GM23248 (cell line): ENCODE results near the gene CSMD2. TPM values are rescaled to one million over a fixed set of nuclear protein-coding genes. Genes with fewer than 3 reads are reported as not detected.
A peak's percentile ranks its signal among the peaks of the same experiment; 100 is the strongest.

Experiments
- DNase-seq: peaks from one replicate; pipeline ENCODE4 v3.0.0-alpha.2; 2015
- H2AFZ ChIP-seq: fragments of 200-600 bp; sonication (generic); 2 replicates; pipeline ENCODE4 v1.6.1; 2016; ENCODE audit warnings: antibody characterized with exemption
- H3F3A ChIP-seq: fragments of 200-600 bp; sonication (generic); 2 replicates; pipeline ENCODE4 v1.6.1; 2016; ENCODE audit warnings: mild to moderate bottlenecking, antibody characterized with exemption, mixed run types; ENCODE audit not compliant: insufficient read depth
- H3K27ac ChIP-seq: fragments of 200-600 bp; sonication (generic); 2 replicates; pipeline ENCODE4 v1.5.1; 2016; ENCODE audit warnings: mild to moderate bottlenecking
- H3K27me3 ChIP-seq: fragments of 200-600 bp; sonication (generic); replicated peaks from 2 replicates; pipeline ENCODE4 v1.6.1; 2016; ENCODE audit warnings: mild to moderate bottlenecking; ENCODE audit not compliant: insufficient read depth
- H3K36me3 ChIP-seq: fragments of 200-600 bp; sonication (generic); 2 replicates; pipeline ENCODE4 v1.6.1; 2016; ENCODE audit warnings: low read depth, mild to moderate bottlenecking
- H3K4me1 ChIP-seq: fragments of 200-600 bp; sonication (generic); 2 replicates; pipeline ENCODE4 v1.6.1; 2016; ENCODE audit warnings: mild to moderate bottlenecking; ENCODE audit not compliant: insufficient read depth
- H3K4me2 ChIP-seq: fragments of 200-600 bp; sonication (generic); one replicate; pipeline ENCODE4 v1.6.1; 2016; ENCODE audit warnings: mild to moderate bottlenecking; ENCODE audit not compliant: unreplicated experiment
- H3K4me3 ChIP-seq: fragments of 200-600 bp; sonication (generic); 2 replicates; pipeline ENCODE4 v1.5.1; 2016; ENCODE audit warnings: mild to moderate bottlenecking
- H3K79me2 ChIP-seq: fragments of 200-600 bp; sonication (generic); 2 replicates; pipeline ENCODE4 v1.6.1; 2016; ENCODE audit warnings: mild to moderate bottlenecking; ENCODE audit not compliant: insufficient read depth
- H3K9ac ChIP-seq: fragments of 200-600 bp; sonication (generic); 2 replicates; pipeline ENCODE4 v1.6.1; 2016; ENCODE audit warnings: mild to moderate bottlenecking
- H3K9me2 ChIP-seq: fragments of 200-600 bp; sonication (generic); 2 replicates; pipeline ENCODE4 v1.6.1; 2016; ENCODE audit warnings: mixed run types, mild to moderate bottlenecking, moderate library complexity; ENCODE audit not compliant: insufficient read depth
- H3K9me3 ChIP-seq: fragments of 200-600 bp; sonication (generic); one replicate; pipeline ENCODE4 v1.6.1; 2017; ENCODE audit warnings: low read depth
- H4K20me1 ChIP-seq: fragments of 200-600 bp; sonication (generic); 2 replicates; pipeline ENCODE4 v1.6.0; 2016; ENCODE audit not compliant: insufficient read depth
- EZH2 ChIP-seq: fragments of 200-600 bp; sonication (generic); IDR thresholded peaks from 2 replicates; pipeline ENCODE4 v1.6.1; 2018; ENCODE audit warnings: antibody characterized with exemption, mild to moderate bottlenecking; ENCODE audit not compliant: insufficient read depth, poor library complexity, severe bottlenecking
- EZH2phosphoT487 ChIP-seq: fragments of 200-600 bp; sonication (generic); IDR thresholded peaks from 2 replicates; pipeline ENCODE4 v1.6.1; 2018; ENCODE audit warnings: antibody characterized with exemption, moderate library complexity, mild to moderate bottlenecking, low read depth; ENCODE audit not compliant: insufficient read depth
- WGBS, 2 experiments: methylation state at CpG; one replicate each; pipeline ENCODE4 v1.1.6; 2015 to 2017; ENCODE audit warnings: low lambda C conversion rate in 2 of 2, low coverage in 1 of 2; ENCODE audit errors: missing lambda C conversion rate in 2 of 2; 5-methylcytosine and 5-hydroxymethylcytosine counted together
- in situ Hi-C: fragments of 300-500 bp; cut with MboI; formaldehyde crosslinking; loops from 2 replicates; pipeline ENCODE4 v1.15.0; 2020
- polyA plus RNA-seq: library from polyadenylated mRNA; unstranded; fragments of >200 nt; fragmentation: Nextera tagmentation; extraction: Ambion mirVana; gene quantifications from 2 replicates; pipeline ENCODE4 v1.2.1, GENCODE V29; 2016
- total RNA-seq: library from RNA; depleted of rRNA; stranded (reverse); fragments of >200 nt; shearing (Covaris generic); gene quantifications from 2 replicates; pipeline ENCODE4 v1.2.3, GENCODE V29; 2014

CSMD2 gene
- total and polyA plus RNA-seq, 2 experiments from 2014 or later = 4.5 to 7.1 TPM

DNA sequence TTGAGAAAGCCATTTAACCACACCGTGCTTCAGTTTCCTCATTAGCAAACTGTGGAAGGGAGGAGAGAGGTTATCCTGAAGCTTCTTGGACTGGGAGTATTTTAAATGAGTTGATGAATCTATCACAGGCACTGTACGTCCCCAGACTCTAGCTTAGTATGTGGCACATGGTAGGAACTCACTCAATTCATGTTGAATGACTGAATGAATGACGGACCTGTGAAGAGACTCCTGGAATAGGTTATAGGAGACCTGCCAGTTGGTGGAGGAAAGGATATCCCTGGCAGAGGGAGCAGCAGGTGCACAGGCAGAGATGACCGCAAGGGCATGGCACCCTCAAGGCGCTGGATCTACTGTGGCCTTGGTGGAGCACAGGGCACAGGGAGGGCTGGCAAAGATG, 182.6 kb downstream of the CSMD2 start:
- H3K79me2 ChIP-seq = peaks cover 30% of the 10 kb centered on the region

DNA sequence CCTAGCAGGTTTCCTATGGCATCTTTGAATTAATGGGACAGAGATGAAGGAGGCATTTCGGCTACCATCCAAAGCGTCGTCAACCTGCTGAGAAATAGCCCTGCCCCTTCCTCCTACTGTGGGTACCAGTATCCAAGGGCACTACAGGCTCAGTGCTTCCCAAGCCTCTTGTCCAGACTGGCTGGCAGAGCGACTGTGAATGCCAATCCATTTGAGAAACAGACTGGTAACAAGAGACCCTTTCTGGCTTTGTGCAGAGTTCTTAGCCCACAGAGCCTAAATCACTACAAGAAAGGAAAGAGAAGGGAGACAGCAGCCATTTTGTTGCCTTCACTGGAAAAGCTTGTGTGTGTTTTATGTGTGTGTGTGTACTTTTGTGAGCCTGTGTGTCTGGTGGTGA, 185.7 kb downstream of the CSMD2 start:
- no peaks in the 10 kb centered on the region for H3K9me3 ChIP-seq
- no peak overlapping the region for H3K4me3 ChIP-seq
- no peak overlapping the region for H3K27ac ChIP-seq
- no peaks in the 10 kb centered on the region; the same call in 1 of the 2 replicates for H4K20me1 ChIP-seq
- TF ChIP-seq EZH2phosphoT487 = no peak
- TF ChIP-seq EZH2 = no peak
- no peaks in the 10 kb centered on the region for H3K36me3 ChIP-seq
- no peak overlapping the region for H3K9ac ChIP-seq
- peaks cover 31% of the 10 kb centered on the region for H3K79me2 ChIP-seq
- WGBS, 2 experiments = 88 to 90% methylated on average over 4 of the region's 4 CpGs
- in situ Hi-C loops = no loop called here
- DNase-seq = no peak
- H3K4me1 ChIP-seq = peaks cover under 1% of the 10 kb centered on the region; the same call in 1 of the 2 replicates
- no peak overlapping the region for H3K4me2 ChIP-seq
- H3F3A ChIP-seq = peaks cover 5% of the 10 kb centered on the region; the same call in 1 of the 2 replicates
- H3K9me2 ChIP-seq = no peaks in the 10 kb centered on the region
- no peak overlapping the region for H2AFZ ChIP-seq
- no peaks in the 10 kb centered on the region for H3K27me3 ChIP-seq

More for the DNA sequence above, 182.6 kb downstream of the CSMD2 start:
- peaks cover 28% of the 10 kb centered on the region for H3K4me1 ChIP-seq
- 95 to 99% methylated on average over 5 of the region's 5 CpGs for WGBS, 2 experiments
- no peaks in the 10 kb centered on the region for H3K27me3 ChIP-seq
- DNase-seq = no peak
- no peaks in the 10 kb centered on the region for H3K36me3 ChIP-seq
- in situ Hi-C loops = no loop called here
- H2AFZ ChIP-seq = no peak overlapping the region
- no peaks in the 10 kb centered on the region for H3K9me2 ChIP-seq
- no peak overlapping the region for H3K4me2 ChIP-seq
- peaks cover 18% of the 10 kb centered on the region for H3F3A ChIP-seq
- H3K9me3 ChIP-seq = no peaks in the 10 kb centered on the region
- H3K27ac ChIP-seq = no peak overlapping the region
- H3K4me3 ChIP-seq = no peak overlapping the region
- H4K20me1 ChIP-seq = no peaks in the 10 kb centered on the region; the same call in 1 of the 2 replicates
- no peak for TF ChIP-seq EZH2phosphoT487
- TF ChIP-seq EZH2 = no peak
- no peak overlapping the region for H3K9ac ChIP-seq

DNA sequence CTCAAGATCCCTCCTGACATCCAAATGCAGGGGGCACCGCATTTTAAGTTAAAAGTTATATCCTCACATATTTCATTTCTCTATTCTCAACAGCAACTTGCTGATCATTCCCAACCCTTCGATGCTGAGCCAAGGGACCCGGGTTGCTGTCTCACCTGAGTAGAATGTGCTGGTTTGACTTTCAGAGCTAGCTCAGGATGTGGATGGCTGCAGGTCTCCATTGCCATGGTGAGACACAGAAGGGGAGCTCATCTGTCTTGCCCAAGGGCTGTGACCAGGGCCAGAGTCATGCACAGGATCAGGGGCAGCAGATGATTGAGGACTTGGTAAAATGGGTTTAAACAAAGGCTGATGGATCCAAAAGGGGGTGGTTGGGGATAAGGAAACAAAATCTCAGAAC, 189.1 kb downstream of the CSMD2 start:
- DNase-seq = no peak
- Histone ChIP-seq H3K9me3 (no peaks in the 10 kb centered on the region), H3K4me2 (no peak overlapping the region), H3K4me1 (peaks cover 29% of the 10 kb centered on the region), H3K79me2 (peaks cover 29% of the 10 kb centered on the region), H2AFZ (no peak overlapping the region), H3K9me2 (no peaks in the 10 kb centered on the region), H3F3A (peaks cover 30% of the 10 kb centered on the region), H3K4me3 (no peak overlapping the region), H3K27ac (no peak overlapping the region), H3K9ac (no peak overlapping the region), H3K27me3 (no peaks in the 10 kb centered on the region), H4K20me1 (no peaks in the 10 kb centered on the region; the same call in 1 of the 2 replicates), H3K36me3 (no peaks in the 10 kb centered on the region)
- 91 to 99% methylated on average over 3 of the region's 3 CpGs for WGBS, 2 experiments
- TF ChIP-seq EZH2 = no peak
- no peak for TF ChIP-seq EZH2phosphoT487
- in situ Hi-C loops = no loop called here

GRCh38 chr1:33973799-33974545, 191.1 kb downstream of the CSMD2 start:
- peak; percentile 22 for DNase-seq
- TF ChIP-seq EZH2 (no peak), EZH2phosphoT487 (no peak)
- H3K9me3 ChIP-seq = no peaks in the 10 kb centered on the region
- H3K79me2 ChIP-seq = peaks cover 19% of the 10 kb centered on the region
- H2AFZ ChIP-seq = no peak overlapping the region
- no peaks in the 10 kb centered on the region; the same call in 1 of the 2 replicates for H4K20me1 ChIP-seq
- H3K4me1 ChIP-seq = peaks cover 33% of the 10 kb centered on the region
- H3K9ac ChIP-seq = no peak overlapping the region
- H3K27ac ChIP-seq = no peak overlapping the region
- in situ Hi-C loops = no loop called here
- peaks cover 33% of the 10 kb centered on the region for H3F3A ChIP-seq
- H3K4me2 ChIP-seq = no peak overlapping the region
- H3K27me3 ChIP-seq = no peaks in the 10 kb centered on the region
- no peak overlapping the region for H3K4me3 ChIP-seq
- no peaks in the 10 kb centered on the region for H3K9me2 ChIP-seq
- no peaks in the 10 kb centered on the region for H3K36me3 ChIP-seq
- WGBS, 2 experiments = 49 to 51% methylated on average over 8 of the region's 8 CpGs
